Measurements from ENCODE around the gene PXDC1. TPM values are rescaled to one million over a fixed set of nuclear protein-coding genes. Genes with fewer than 3 reads are reported as not detected.
A peak's percentile ranks its signal among the peaks of the same experiment; 100 is the strongest.

The PXDC1 gene
- total RNA-seq, 4 donors from 2014 or later, result 106 to 205 (median 122) TPM

GRCh38 chr6:3749067-3749841 lies 2.3 kb downstream of the PXDC1 start:
- DNase-seq (ENCODE audit: low spot score), result no peak
- no peak for TF ChIP-seq CTCF (IDR thresholded peaks at IDR 0.05)
- no peak for ATAC-seq (ENCODE audit: low FRiP score)

- no peak for TF ChIP-seq CTCF (IDR thresholded peaks at IDR 0.05)
- DNase-seq (ENCODE audit: low spot score), result peak; percentile 62
Observed at GRCh38 chr6:3748208-3749066, 3.1 kb downstream of the PXDC1 start.

GRCh38 chr6:3747100-3747737 lies 4.3 kb downstream of the PXDC1 start:
- TF ChIP-seq CTCF (IDR thresholded peaks at IDR 0.05), result no peak
- no peak for DNase-seq (ENCODE audit: low spot score)
- no peak for ATAC-seq (ENCODE audit: low FRiP score)

More at GRCh38 chr6:3748208-3749066, 3.1 kb downstream of the PXDC1 start:
- ATAC-seq (ENCODE audit: low FRiP score), result no peak

GRCh38 chr6:3746696-3747095 lies 4.8 kb downstream of the PXDC1 start:
- DNase-seq (ENCODE audit: low spot score) (no peak), ATAC-seq (ENCODE audit: low FRiP score) (no peak)
- TF ChIP-seq CTCF (IDR thresholded peaks at IDR 0.05), result no peak

- DNase-seq (ENCODE audit: low spot score) (no peak), ATAC-seq (ENCODE audit: low FRiP score) (no peak)
- no peak for TF ChIP-seq CTCF (IDR thresholded peaks at IDR 0.05)
Observed at GRCh38 chr6:3746119-3746691, 5.3 kb downstream of the PXDC1 start.

- ATAC-seq (ENCODE audit: low FRiP score), result no peak
- TF ChIP-seq CTCF (IDR thresholded peaks at IDR 0.05), result no peak
- DNase-seq (ENCODE audit: low spot score), result no peak
Observed at GRCh38 chr6:3745566-3746118, 5.9 kb downstream of the PXDC1 start.

All from omental fat pad (tissue), 4 donors.